HepG2 (cell line): ENCODE results near the gene SNX4. TPM values are rescaled to one million over a fixed set of nuclear protein-coding genes. Genes with fewer than 3 reads are reported as not detected.

Experiments used
- ATAC-seq: fragments of 200-7000 bp; cut with Tn5 transposase; 3 replicates; pipeline ENCODE4 v1.9.1; 2020; ENCODE audit warnings: mild to moderate bottlenecking, moderate library complexity
- BruUV-seq: library from RNA; stranded (reverse); fragments of 400-500 nt; replicated peaks from 2 replicates; lab custom pipeline; 2021; lab: Mats Ljungman, UMichigan
- CTCF ChIA-PET: fragments of 300-600 bp; formaldehyde crosslinking; extraction: SDS; loops from one replicate; lab custom pipeline; 2021; ENCODE audit warnings: low total read pairs, inconsistent platforms, low intra/inter-chr PET ratio; lab: Yijun Ruan, JAX
- POLR2A ChIA-PET: fragments of 350-600 bp; sonication (Branson Sonifier 250); formaldehyde crosslinking; loops from one replicate; lab custom pipeline; 2020; ENCODE audit warnings: antibody characterized with exemption, inconsistent platforms; lab: Yijun Ruan, JAX
- DNase-seq: peaks from one replicate; pipeline ENCODE4 v3.0.0-alpha.2; 2015; ENCODE audit warnings: low spot score
- FAIRE-seq: peaks from 3 replicates; lab custom pipeline; 2011; peaks lifted over from hg19 to GRCh38; lab: Jason Lieb, UNC
- H2AFZ ChIP-seq: one replicate; pipeline ENCODE4 v1.6.1; 2011; ENCODE audit warnings: low read length, inconsistent platforms
- H3K27ac ChIP-seq: fragments of 300-600 bp; 3 replicates; pipeline ENCODE4 v1.8.0; 2011; ENCODE audit warnings: mixed run types, mild to moderate bottlenecking, mixed read lengths, low read length, inconsistent platforms; ENCODE audit not compliant: insufficient read depth; ENCODE audit errors: extremely low read length
- H3K27me3 ChIP-seq, 2 experiments: fragments of 200-600 bp in 1 of 2; 2 replicates in 1 of 2; 3 replicates in 1 of 2; pipeline versions ENCODE4 v1.6.0 to v1.8.0; 2011; ENCODE audit warnings: low read length in 2 of 2, mild to moderate bottlenecking in 2 of 2, moderate library complexity in 2 of 2, inconsistent platforms in 1 of 2; ENCODE audit not compliant: insufficient read depth in 2 of 2, control insufficient read depth in 1 of 2
- H3K36me3 ChIP-seq, 2 experiments: fragments of 200-600 bp in 1 of 2; replicated peaks in 1 of 2; 2 replicates in 1 of 2; 3 replicates in 1 of 2; pipeline versions ENCODE4 v1.5.1 to v1.8.0; 2011; ENCODE audit warnings: low read length in 2 of 2, inconsistent platforms in 1 of 2; ENCODE audit not compliant: insufficient read depth in 2 of 2, control insufficient read depth in 1 of 2
- H3K4me1 ChIP-seq: 2 replicates; pipeline ENCODE4 v1.5.1; 2012; ENCODE audit warnings: low read length, inconsistent platforms; ENCODE audit not compliant: insufficient read depth
- H3K4me2 ChIP-seq: 2 replicates; pipeline ENCODE4 v1.6.0; 2011; ENCODE audit warnings: low read depth, low read length, inconsistent platforms
- H3K4me3 ChIP-seq, 3 experiments: fragments of 200-600 bp in 1 of 3; sonication (generic), shearing (Covaris generic) in 1 of 3; replicated peaks in 1 of 3; 2 replicates each; pipeline ENCODE4 v1.5.1; 2011 to 2016; ENCODE audit warnings: low read length in 3 of 3, inconsistent platforms in 2 of 3, low read depth in 2 of 3, mild to moderate bottlenecking in 2 of 3, control low read depth in 1 of 3, mixed read lengths in 1 of 3; ENCODE audit not compliant: insufficient read depth in 1 of 3
- H3K79me2 ChIP-seq: one replicate; pipeline ENCODE4 v1.6.1; 2011; ENCODE audit warnings: low read length, inconsistent platforms; ENCODE audit not compliant: insufficient read depth
- H3K9ac ChIP-seq: 2 replicates; pipeline ENCODE4 v1.6.0; 2011; ENCODE audit warnings: mild to moderate bottlenecking, low read depth, low read length, inconsistent platforms; ENCODE audit not compliant: insufficient read depth
- H3K9me3 ChIP-seq: 2 replicates; pipeline ENCODE4 v1.5.1; 2012; ENCODE audit warnings: mild to moderate bottlenecking, low read length
- H4K20me1 ChIP-seq: 2 replicates; pipeline ENCODE4 v1.6.0; 2011; ENCODE audit warnings: inconsistent platforms, mild to moderate bottlenecking, low read length, moderate library complexity; ENCODE audit not compliant: insufficient read depth
- BCL6 ChIP-seq: IDR thresholded peaks from 2 replicates; pipeline ENCODE4 v1.6.1; 2016; ENCODE audit warnings: missing genetic modification reagents, missing compliant biosample characterization
- JUNB ChIP-seq: sonication (generic); formaldehyde crosslinking; IDR thresholded peaks from 2 replicates; pipeline ENCODE4 v1.8.0; 2022; ENCODE audit warnings: missing genetic modification reagents, mild to moderate bottlenecking, borderline replicate concordance
- KLF6 ChIP-seq: IDR thresholded peaks from 2 replicates; pipeline ENCODE4 v1.8.0; 2016; ENCODE audit warnings: missing biosample characterization, missing genetic modification reagents
- MAFF ChIP-seq: IDR thresholded peaks from 2 replicates; pipeline ENCODE4 v1.6.1; 2011; ENCODE audit warnings: low read depth, low read length, improper control_type of control experiment
- MYC ChIP-seq: sonication (generic); formaldehyde crosslinking; IDR thresholded peaks from 2 replicates; pipeline ENCODE4 v1.9.0; 2021; ENCODE audit warnings: missing genetic modification reagents, borderline replicate concordance
- NAIF1 ChIP-seq: sonication (generic); formaldehyde crosslinking; IDR thresholded peaks from 2 replicates; pipeline ENCODE4 v1.5.0; 2020; ENCODE audit warnings: mild to moderate bottlenecking, missing genetic modification reagents, borderline replicate concordance
- PLRG1 ChIP-seq: fragments of 450-650 bp; conservative IDR thresholded peaks from 2 replicates; pipeline ENCODE4 v1.6.1; 2016
- POLR2AphosphoS2 ChIP-seq: IDR thresholded peaks from 2 replicates; pipeline ENCODE4 v1.6.1; 2011; ENCODE audit warnings: low read depth, low read length, improper control_type of control experiment
- SETDB1 ChIP-seq: sonication (generic); formaldehyde crosslinking; IDR thresholded peaks from 2 replicates; pipeline ENCODE4 v1.5.1; 2020; ENCODE audit warnings: missing genetic modification reagents, mild to moderate bottlenecking, borderline replicate concordance
- SP5 ChIP-seq: IDR thresholded peaks from 2 replicates; pipeline ENCODE4 v1.6.1; 2016; ENCODE audit warnings: low read depth, borderline replicate concordance
- SRSF4 ChIP-seq: fragments of 200-400 bp; formaldehyde crosslinking; IDR thresholded peaks from one replicate; pipeline ENCODE4 v1.6.1; 2018; ENCODE audit warnings: mild to moderate bottlenecking, low read depth, low read length, moderate library complexity; ENCODE audit not compliant: poor library complexity, severe bottlenecking
- ZFP37 ChIP-seq: sonication (generic); formaldehyde crosslinking; IDR thresholded peaks from 2 replicates; pipeline ENCODE4 v1.4.0; 2020; ENCODE audit warnings: missing genetic modification reagents, borderline replicate concordance
- ZGPAT ChIP-seq: IDR thresholded peaks from 2 replicates; pipeline ENCODE4 v1.6.1; 2016; ENCODE audit warnings: mild to moderate bottlenecking
- ZMYM2 ChIP-seq: sonication (generic); formaldehyde crosslinking; IDR thresholded peaks from 2 replicates; pipeline ENCODE4 v1.8.0; 2022; ENCODE audit warnings: mild to moderate bottlenecking, missing genetic modification reagents
- ZNF367 ChIP-seq: sonication (generic); formaldehyde crosslinking; IDR thresholded peaks from 2 replicates; pipeline ENCODE4 v1.4.0; 2020; ENCODE audit warnings: missing genetic modification reagents, borderline replicate concordance
- ZNF709 ChIP-seq: sonication (generic); formaldehyde crosslinking; IDR thresholded peaks from 2 replicates; pipeline ENCODE4 v1.5.0; 2020; ENCODE audit warnings: mild to moderate bottlenecking, missing genetic modification reagents
- ZSCAN25 ChIP-seq: sonication (generic); formaldehyde crosslinking; IDR thresholded peaks from 2 replicates; pipeline ENCODE4 v1.8.0; 2022; ENCODE audit warnings: mild to moderate bottlenecking, missing genetic modification reagents
- WGBS: methylation state at CpG from one replicate; pipeline ENCODE4 v1.1.6; 2017; ENCODE audit warnings: low lambda C conversion rate; 5-methylcytosine and 5-hydroxymethylcytosine counted together
- in situ Hi-C: cut with HindIII; loops from 2 replicates; pipeline ENCODE4 v1.10.0; 2017; ENCODE audit warnings: low pct_unique_long_range_greater_than_20kb; ENCODE audit not compliant: extremely low pct_ligation_motif_present
- intact Hi-C: fragments of 100-400 bp; cut with micrococcal nuclease; formaldehyde crosslinking; loops from one replicate; pipeline ENCODE4 v1.10.0; 2022; ENCODE audit not compliant: unreplicated experiment
- polyA plus RNA-seq, 8 experiments: library from polyadenylated mRNA; depleted of rRNA in 3 of 8; stranded (reverse) in 7 of 8; unstranded in 1 of 8; fragments of >200 nt; fragmentation: Illumina TruSeq in 4 of 8; extraction: Trizol in 4 of 8; gene quantifications; 2 replicates each; pipeline versions ENCODE4 v1.2.1 to v1.2.3, GENCODE V29; 2011 to 2016; ENCODE audit warnings: low read depth in 4 of 8, missing spikeins in 1 of 8, mixed read lengths in 1 of 8; ENCODE audit not compliant: insufficient read depth in 1 of 8
- total RNA-seq, 5 experiments: library from RNA; depleted of rRNA; stranded (reverse); fragments of >200 nt; fragmentation: Illumina TruSeq; extraction: Trizol; gene quantifications; 2 replicates each; pipeline ENCODE4 v1.2.3, GENCODE V29; 2016; ENCODE audit warnings: low read depth in 1 of 5

The SNX4 gene
- total and polyA plus RNA-seq, 2 of the 13 experiments (the other 11 are each of a cell fraction or from before 2014, with no cell fraction given): 18.1 to 73.6 TPM

- TF ChIP-seq SETDB1 (no peak), ZSCAN25 (CRISPR knock-in tag) (no peak), ZGPAT (CRISPR knock-in tag) (no peak), MYC (CRISPR knock-in tag) (no peak), PLRG1 (no peak), SRSF4 (no peak), MAFF (no peak), KLF6 (no peak), NAIF1 (CRISPR knock-in tag) (no peak), ZMYM2 (CRISPR knock-in tag) (no peak), ZFP37 (CRISPR knock-in tag) (no peak), SP5 (CRISPR knock-in tag) (no peak), BCL6 (CRISPR knock-in tag) (no peak), POLR2AphosphoS2 (no peak), ZNF709 (CRISPR knock-in tag) (no peak), ZNF367 (CRISPR knock-in tag) (no peak), JUNB (no peak)
- BruUV-seq: no TSS peak
- DNase-seq: no peak
- ChIA-PET POLR2A (no interaction called here), CTCF (no interaction called here)
- intact Hi-C loops: no loop called here
- H3K27me3 ChIP-seq: no peaks in the 10 kb centered on the region; a peak in 1 of 5 replicates
- H3K79me2 ChIP-seq: no peaks in the 10 kb centered on the region
- H3K9ac ChIP-seq: no peak overlapping the region
- no peak overlapping the region for H3K4me3 ChIP-seq
- H3K36me3 ChIP-seq: peaks cover 6 to 38% of the 10 kb centered on the region in 2 experiments
- H3K4me2 ChIP-seq: no peak overlapping the region
- H3K4me1 ChIP-seq: peaks cover 18% of the 10 kb centered on the region
- FAIRE-seq: no peak
- no peaks in the 10 kb centered on the region for H4K20me1 ChIP-seq
- no peaks in the 10 kb centered on the region for H3K9me3 ChIP-seq
- no peak for ATAC-seq
- no peak overlapping the region for H3K27ac ChIP-seq
- in situ Hi-C loops: no loop called here
- WGBS: 96% methylated on average over 4 of the region's 4 CpGs
- no peak overlapping the region for H2AFZ ChIP-seq
Observed at GRCh38 chr3:125479091-125479490, 40.9 kb downstream of the SNX4 start.
